K562 (cell line): ENCODE results near the gene PSMG3. TPM values are rescaled to one million over a fixed set of nuclear protein-coding genes. Genes with fewer than 3 reads are reported as not detected.

Experiments used
- GABPB1 ChIP-seq: sonication (generic); formaldehyde crosslinking; IDR thresholded peaks from 2 replicates; pipeline ENCODE4 v1.8.0; 2022; ENCODE audit warnings: mild to moderate bottlenecking, missing genetic modification reagents
- GTF2A2 ChIP-seq: IDR thresholded peaks from 2 replicates; pipeline ENCODE4 v1.6.1; 2016; ENCODE audit warnings: mild to moderate bottlenecking, missing genetic modification characterization, missing compliant biosample characterization
- LARP7 ChIP-seq: fragments of 450-650 bp; IDR thresholded peaks from 2 replicates; pipeline ENCODE4 v1.6.1; 2016
- TRIM28 ChIP-seq: fragments of 450-650 bp; IDR thresholded peaks from 2 replicates; pipeline ENCODE4 v1.6.1; 2017
- ZC3H8 ChIP-seq: fragments of 450-650 bp; IDR thresholded peaks from 2 replicates; pipeline ENCODE4 v1.6.1; 2017
- ZNF224 ChIP-seq: sonication (generic); formaldehyde crosslinking; IDR thresholded peaks from 2 replicates; pipeline ENCODE4 v1.8.0; 2022; ENCODE audit warnings: mild to moderate bottlenecking, missing genetic modification reagents
- ZNF830 ChIP-seq: fragments of 250-450 bp; sonication (Bioruptor Pico); IDR thresholded peaks from 2 replicates; pipeline ENCODE4 v1.5.0; 2021; ENCODE audit warnings: mild to moderate bottlenecking
- polyA plus RNA-seq, 8 experiments: library from polyadenylated mRNA; depleted of rRNA in 4 of 8; stranded (reverse) in 5 of 8; unstranded in 3 of 8; fragments of >200 nt; fragmentation: Nextera tagmentation in 2 of 8; fragmentation: Illumina TruSeq in 1 of 8; extraction: Ambion mirVana in 2 of 8; extraction: Trizol in 1 of 8; gene quantifications; 2 replicates each; pipeline versions ENCODE4 v1.2.1 to v1.2.3, GENCODE V29; 2011 to 2014; ENCODE audit warnings: inconsistent platforms in 1 of 8, missing spikeins in 1 of 8
- total RNA-seq, 7 experiments: library from RNA; depleted of rRNA in 6 of 7; stranded (reverse); fragments of >200 nt in 6 of 7; fragmentation: Illumina TruSeq in 2 of 7; extraction: Trizol in 2 of 7; gene quantifications; 2 replicates each; pipeline versions ENCODE4 v1.2.1 to v1.2.3, GENCODE V29; 2011 to 2021; ENCODE audit warnings: low replicate concordance in 1 of 7
- TF ChIP-seq, protein P1 (sequence below): fragments of 450-650 bp; IDR thresholded peaks from 2 replicates; pipeline ENCODE4 v1.6.1; 2016; ENCODE audit warnings: low read depth, mild to moderate bottlenecking, moderate library complexity
- TF ChIP-seq, protein P2 (sequence below): fragments of 200-800 bp; sonication (Bioruptor generic); IDR thresholded peaks from 2 replicates; pipeline ENCODE4 v1.6.1; 2017; ENCODE audit warnings: missing genetic modification characterization, missing compliant biosample characterization
- TF ChIP-seq, protein P3 (sequence below): fragments of 250-450 bp; sonication (Bioruptor Pico); IDR thresholded peaks from 2 replicates; pipeline ENCODE4 v1.5.0; 2021; ENCODE audit warnings: mild to moderate bottlenecking, moderate library complexity
- TF ChIP-seq, protein P4 (sequence below): sonication (generic); formaldehyde crosslinking; IDR thresholded peaks from 2 replicates; pipeline ENCODE4 v1.8.0; 2023; ENCODE audit warnings: mild to moderate bottlenecking, missing genetic modification reagents

The PSMG3 gene
- total and polyA plus RNA-seq, 9 of the 15 experiments (the other 6 are each of a cell fraction or from before 2014, with no cell fraction given), result 34.8 to 122 (median 80.1) TPM

DNA sequence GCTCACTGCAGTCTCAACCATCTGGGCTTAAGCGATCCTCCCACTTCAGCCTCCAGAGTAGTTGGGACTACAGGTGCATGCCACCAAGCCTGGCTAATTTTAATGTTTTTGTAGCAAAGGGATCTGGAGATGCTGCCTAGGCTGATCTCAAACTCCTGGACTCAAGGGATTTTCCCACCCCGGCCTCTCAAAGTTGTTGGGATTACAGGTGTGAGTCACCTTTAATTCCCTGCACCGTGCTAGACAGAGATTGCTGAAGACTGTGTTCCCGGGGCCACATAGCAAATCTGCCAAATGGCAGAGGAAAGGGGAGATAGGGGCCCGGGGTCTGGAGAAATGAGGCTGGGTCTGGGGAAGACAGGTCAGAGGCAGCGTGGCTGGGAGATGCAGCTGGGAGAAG, 20.6 kb upstream of the PSMG3 start (continued):
- TF ChIP-seq, protein P1, sequence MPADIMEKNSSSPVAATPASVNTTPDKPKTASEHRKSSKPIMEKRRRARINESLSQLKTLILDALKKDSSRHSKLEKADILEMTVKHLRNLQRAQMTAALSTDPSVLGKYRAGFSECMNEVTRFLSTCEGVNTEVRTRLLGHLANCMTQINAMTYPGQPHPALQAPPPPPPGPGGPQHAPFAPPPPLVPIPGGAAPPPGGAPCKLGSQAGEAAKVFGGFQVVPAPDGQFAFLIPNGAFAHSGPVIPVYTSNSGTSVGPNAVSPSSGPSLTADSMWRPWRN, result no peak
- TF ChIP-seq LARP7 (no peak), ZNF830 (CRISPR knock-in tag) (no peak), ZC3H8 (no peak), GABPB1 (no peak), TRIM28 (no peak), ZNF224 (CRISPR knock-in tag) (no peak), GTF2A2 (no peak)
- TF ChIP-seq, protein P2, sequence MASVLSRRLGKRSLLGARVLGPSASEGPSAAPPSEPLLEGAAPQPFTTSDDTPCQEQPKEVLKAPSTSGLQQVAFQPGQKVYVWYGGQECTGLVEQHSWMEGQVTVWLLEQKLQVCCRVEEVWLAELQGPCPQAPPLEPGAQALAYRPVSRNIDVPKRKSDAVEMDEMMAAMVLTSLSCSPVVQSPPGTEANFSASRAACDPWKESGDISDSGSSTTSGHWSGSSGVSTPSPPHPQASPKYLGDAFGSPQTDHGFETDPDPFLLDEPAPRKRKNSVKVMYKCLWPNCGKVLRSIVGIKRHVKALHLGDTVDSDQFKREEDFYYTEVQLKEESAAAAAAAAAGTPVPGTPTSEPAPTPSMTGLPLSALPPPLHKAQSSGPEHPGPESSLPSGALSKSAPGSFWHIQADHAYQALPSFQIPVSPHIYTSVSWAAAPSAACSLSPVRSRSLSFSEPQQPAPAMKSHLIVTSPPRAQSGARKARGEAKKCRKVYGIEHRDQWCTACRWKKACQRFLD (CRISPR knock-in tag), result no peak
- TF ChIP-seq, protein P3, sequence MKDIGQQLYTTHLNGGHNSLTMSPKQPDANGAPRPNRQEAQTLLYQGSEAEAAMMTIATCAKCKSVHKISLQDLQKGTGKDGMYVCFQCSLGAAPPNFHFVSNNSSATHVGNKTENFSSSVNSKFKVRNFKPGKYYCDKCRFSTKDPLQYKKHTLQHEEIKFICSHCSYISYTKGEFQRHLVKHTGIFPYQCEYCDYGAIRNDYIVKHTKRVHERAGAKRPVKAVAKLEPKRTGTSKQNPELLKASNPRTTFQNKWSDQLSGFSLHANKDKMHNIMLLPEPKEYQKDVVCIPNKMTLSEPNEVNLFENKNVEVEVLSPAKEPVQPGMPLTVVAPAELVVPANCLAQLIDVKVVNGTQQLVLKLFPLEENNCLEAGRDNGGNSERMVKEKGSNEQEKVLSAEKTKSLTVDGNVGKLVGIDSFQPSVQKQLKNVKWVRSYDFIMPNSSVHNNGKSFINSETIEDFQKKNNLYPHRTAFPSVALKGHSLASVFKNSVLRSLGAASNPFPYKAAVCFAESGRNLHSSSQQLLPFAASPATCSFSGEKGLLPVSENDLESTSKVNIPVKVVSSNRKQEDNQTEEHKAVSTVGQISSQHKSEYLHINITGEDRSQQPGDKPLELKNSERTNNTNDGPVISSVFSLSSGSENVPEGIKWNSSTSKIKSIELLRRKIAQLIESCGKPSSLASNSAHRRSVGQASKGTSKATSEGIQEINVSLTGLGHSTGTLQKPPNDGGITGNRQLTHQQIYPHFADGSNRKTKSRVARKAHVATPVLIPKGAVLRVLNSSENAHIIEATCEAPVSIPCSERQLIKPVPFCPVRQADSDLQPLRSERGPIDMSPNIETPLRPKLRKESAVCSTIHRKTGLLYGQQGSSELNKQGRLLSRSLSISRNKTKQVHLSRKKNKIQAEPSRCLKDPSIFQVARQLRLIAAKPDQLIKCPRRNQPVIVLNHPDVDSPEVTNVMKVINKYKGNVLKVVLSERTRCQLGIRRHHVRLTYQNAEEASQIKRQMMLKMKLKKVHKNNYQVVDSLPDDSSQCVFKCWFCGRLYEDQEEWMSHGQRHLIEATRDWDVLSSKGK (CRISPR knock-in tag), result no peak
- TF ChIP-seq, protein P4, sequence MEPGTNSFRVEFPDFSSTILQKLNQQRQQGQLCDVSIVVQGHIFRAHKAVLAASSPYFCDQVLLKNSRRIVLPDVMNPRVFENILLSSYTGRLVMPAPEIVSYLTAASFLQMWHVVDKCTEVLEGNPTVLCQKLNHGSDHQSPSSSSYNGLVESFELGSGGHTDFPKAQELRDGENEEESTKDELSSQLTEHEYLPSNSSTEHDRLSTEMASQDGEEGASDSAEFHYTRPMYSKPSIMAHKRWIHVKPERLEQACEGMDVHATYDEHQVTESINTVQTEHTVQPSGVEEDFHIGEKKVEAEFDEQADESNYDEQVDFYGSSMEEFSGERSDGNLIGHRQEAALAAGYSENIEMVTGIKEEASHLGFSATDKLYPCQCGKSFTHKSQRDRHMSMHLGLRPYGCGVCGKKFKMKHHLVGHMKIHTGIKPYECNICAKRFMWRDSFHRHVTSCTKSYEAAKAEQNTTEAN, result no peak
- TF ChIP-seq, all 486 proteins: peak for 0
